HepG2 (cell line): ENCODE results near the gene PSMB1. TPM values are rescaled to one million over a fixed set of nuclear protein-coding genes. Genes with fewer than 3 reads are reported as not detected.

Source experiments
- ATAC-seq: fragments of 200-7000 bp; cut with Tn5 transposase; 3 replicates; pipeline ENCODE4 v1.9.1; 2020; ENCODE audit warnings: mild to moderate bottlenecking, moderate library complexity
- BruUV-seq: library from RNA; stranded (reverse); fragments of 400-500 nt; replicated peaks from 2 replicates; lab custom pipeline; 2021; lab: Mats Ljungman, UMichigan
- CTCF ChIA-PET: fragments of 300-600 bp; formaldehyde crosslinking; extraction: SDS; loops from one replicate; lab custom pipeline; 2021; ENCODE audit warnings: low total read pairs, inconsistent platforms, low intra/inter-chr PET ratio; lab: Yijun Ruan, JAX
- POLR2A ChIA-PET: fragments of 350-600 bp; sonication (Branson Sonifier 250); formaldehyde crosslinking; loops from one replicate; lab custom pipeline; 2020; ENCODE audit warnings: antibody characterized with exemption, inconsistent platforms; lab: Yijun Ruan, JAX
- DNase-seq: peaks from one replicate; pipeline ENCODE4 v3.0.0-alpha.2; 2015; ENCODE audit warnings: low spot score
- FAIRE-seq: peaks from 3 replicates; lab custom pipeline; 2011; peaks lifted over from hg19 to GRCh38; lab: Jason Lieb, UNC
- H2AFZ ChIP-seq: one replicate; pipeline ENCODE4 v1.6.1; 2011; ENCODE audit warnings: low read length, inconsistent platforms
- H3K27ac ChIP-seq: fragments of 300-600 bp; 3 replicates; pipeline ENCODE4 v1.8.0; 2011; ENCODE audit warnings: mixed run types, mild to moderate bottlenecking, mixed read lengths, low read length, inconsistent platforms; ENCODE audit not compliant: insufficient read depth; ENCODE audit errors: extremely low read length
- H3K27me3 ChIP-seq, 2 experiments: fragments of 200-600 bp in 1 of 2; 2 replicates in 1 of 2; 3 replicates in 1 of 2; pipeline versions ENCODE4 v1.6.0 to v1.8.0; 2011; ENCODE audit warnings: low read length in 2 of 2, mild to moderate bottlenecking in 2 of 2, moderate library complexity in 2 of 2, inconsistent platforms in 1 of 2; ENCODE audit not compliant: insufficient read depth in 2 of 2, control insufficient read depth in 1 of 2
- H3K36me3 ChIP-seq, 2 experiments: fragments of 200-600 bp in 1 of 2; replicated peaks in 1 of 2; 2 replicates in 1 of 2; 3 replicates in 1 of 2; pipeline versions ENCODE4 v1.5.1 to v1.8.0; 2011; ENCODE audit warnings: low read length in 2 of 2, inconsistent platforms in 1 of 2; ENCODE audit not compliant: insufficient read depth in 2 of 2, control insufficient read depth in 1 of 2
- H3K4me1 ChIP-seq: 2 replicates; pipeline ENCODE4 v1.5.1; 2012; ENCODE audit warnings: low read length, inconsistent platforms; ENCODE audit not compliant: insufficient read depth
- H3K4me2 ChIP-seq: 2 replicates; pipeline ENCODE4 v1.6.0; 2011; ENCODE audit warnings: low read depth, low read length, inconsistent platforms
- H3K4me3 ChIP-seq, 3 experiments: fragments of 200-600 bp in 1 of 3; sonication (generic), shearing (Covaris generic) in 1 of 3; replicated peaks in 1 of 3; 2 replicates each; pipeline ENCODE4 v1.5.1; 2011 to 2016; ENCODE audit warnings: low read length in 3 of 3, inconsistent platforms in 2 of 3, low read depth in 2 of 3, mild to moderate bottlenecking in 2 of 3, control low read depth in 1 of 3, mixed read lengths in 1 of 3; ENCODE audit not compliant: insufficient read depth in 1 of 3
- H3K79me2 ChIP-seq: one replicate; pipeline ENCODE4 v1.6.1; 2011; ENCODE audit warnings: low read length, inconsistent platforms; ENCODE audit not compliant: insufficient read depth
- H3K9ac ChIP-seq: 2 replicates; pipeline ENCODE4 v1.6.0; 2011; ENCODE audit warnings: mild to moderate bottlenecking, low read depth, low read length, inconsistent platforms; ENCODE audit not compliant: insufficient read depth
- H3K9me3 ChIP-seq: 2 replicates; pipeline ENCODE4 v1.5.1; 2012; ENCODE audit warnings: mild to moderate bottlenecking, low read length
- H4K20me1 ChIP-seq: 2 replicates; pipeline ENCODE4 v1.6.0; 2011; ENCODE audit warnings: inconsistent platforms, mild to moderate bottlenecking, low read length, moderate library complexity; ENCODE audit not compliant: insufficient read depth
- AFF4 ChIP-seq: sonication (generic); formaldehyde crosslinking; IDR thresholded peaks from 2 replicates; pipeline ENCODE4 v1.4.0; 2020; ENCODE audit warnings: missing genetic modification reagents
- ATF2 ChIP-seq: sonication (generic); formaldehyde crosslinking; IDR thresholded peaks from 2 replicates; pipeline ENCODE4 v1.4.0; 2020; ENCODE audit warnings: missing genetic modification reagents
- CREB1 ChIP-seq, 2 experiments: fragments of 450-650 bp in 1 of 2; IDR thresholded peaks; 2 replicates each; pipeline ENCODE4 v1.6.1; 2016 to 2017; ENCODE audit warnings: control low read depth in 1 of 2, mild to moderate bottlenecking in 1 of 2, missing compliant biosample characterization in 1 of 2, missing genetic modification characterization in 1 of 2
- JUND ChIP-seq: sonication (generic); formaldehyde crosslinking; IDR thresholded peaks from 2 replicates; pipeline ENCODE4 v1.8.0; 2022; ENCODE audit warnings: mild to moderate bottlenecking, missing genetic modification reagents
- LCORL ChIP-seq, 2 experiments: fragments of 450-650 bp in 1 of 2; sonication (generic) in 1 of 2; formaldehyde crosslinking in 1 of 2; IDR thresholded peaks; 2 replicates each; pipeline versions ENCODE4 v1.5.0 to v1.6.1; 2017 to 2020; ENCODE audit warnings: antibody characterized with exemption in 1 of 2, missing genetic modification reagents in 1 of 2
- PHF21A ChIP-seq: sonication (generic); formaldehyde crosslinking; IDR thresholded peaks from 2 replicates; pipeline ENCODE4 v1.5.0; 2020; ENCODE audit warnings: mild to moderate bottlenecking, missing genetic modification reagents
- RFX3 ChIP-seq: IDR thresholded peaks from 2 replicates; pipeline ENCODE4 v1.6.1; 2016; ENCODE audit warnings: missing biosample characterization, missing genetic modification reagents
- TGIF2 ChIP-seq: IDR thresholded peaks from 2 replicates; pipeline ENCODE4 v1.6.1; 2016; ENCODE audit warnings: control low read depth, missing compliant biosample characterization
- ZHX2 ChIP-seq, 2 experiments: sonication (generic) in 1 of 2; formaldehyde crosslinking in 1 of 2; IDR thresholded peaks; 2 replicates each; pipeline versions ENCODE4 v1.6.1 to v1.9.0; 2014 to 2022; ENCODE audit warnings: antibody characterized with exemption in 1 of 2, borderline replicate concordance in 1 of 2, inconsistent platforms in 1 of 2, low read depth in 1 of 2, missing genetic modification reagents in 1 of 2
- ZUFSP ChIP-seq: sonication (generic); formaldehyde crosslinking; IDR thresholded peaks from 2 replicates; pipeline ENCODE4 v1.9.0; 2021; ENCODE audit warnings: missing genetic modification reagents, mild to moderate bottlenecking, borderline replicate concordance
- WGBS: methylation state at CpG from one replicate; pipeline ENCODE4 v1.1.6; 2017; ENCODE audit warnings: low lambda C conversion rate; 5-methylcytosine and 5-hydroxymethylcytosine counted together
- in situ Hi-C: cut with HindIII; loops from 2 replicates; pipeline ENCODE4 v1.10.0; 2017; ENCODE audit warnings: low pct_unique_long_range_greater_than_20kb; ENCODE audit not compliant: extremely low pct_ligation_motif_present
- intact Hi-C: fragments of 100-400 bp; cut with micrococcal nuclease; formaldehyde crosslinking; loops from one replicate; pipeline ENCODE4 v1.10.0; 2022; ENCODE audit not compliant: unreplicated experiment
- polyA plus RNA-seq, 8 experiments: library from polyadenylated mRNA; depleted of rRNA in 3 of 8; stranded (reverse) in 7 of 8; unstranded in 1 of 8; fragments of >200 nt; fragmentation: Illumina TruSeq in 4 of 8; extraction: Trizol in 4 of 8; gene quantifications; 2 replicates each; pipeline versions ENCODE4 v1.2.1 to v1.2.3, GENCODE V29; 2011 to 2016; ENCODE audit warnings: low read depth in 4 of 8, missing spikeins in 1 of 8, mixed read lengths in 1 of 8; ENCODE audit not compliant: insufficient read depth in 1 of 8
- total RNA-seq, 5 experiments: library from RNA; depleted of rRNA; stranded (reverse); fragments of >200 nt; fragmentation: Illumina TruSeq; extraction: Trizol; gene quantifications; 2 replicates each; pipeline ENCODE4 v1.2.3, GENCODE V29; 2016; ENCODE audit warnings: low read depth in 1 of 5

PSMB1 gene
- total and polyA plus RNA-seq, 2 of the 13 experiments (the other 11 are each of a cell fraction or from before 2014, with no cell fraction given): 528 to 592 TPM

GRCh38 chr6:170487707-170488329 lies 65.3 kb downstream of the PSMB1 start:
- H3K4me1 ChIP-seq: no peaks in the 10 kb centered on the region
- 42% methylated on average over 4 of the region's 4 CpGs for WGBS
- no peak overlapping the region for H3K9ac ChIP-seq
- H4K20me1 ChIP-seq: no peaks in the 10 kb centered on the region
- POLR2A ChIA-PET: no interaction called here
- H3K27me3 ChIP-seq: peaks cover 0 to 25% of the 10 kb centered on the region in 2 experiments; a peak in 1 of 5 replicates
- no peak overlapping the region for H2AFZ ChIP-seq
- in situ Hi-C loops: no loop called here
- DNase-seq: no peak
- no TSS peak for BruUV-seq
- TF ChIP-seq JUND (CRISPR knock-in tag) (no peak), ZUFSP (CRISPR knock-in tag) (no peak), LCORL (IDR thresholded peaks at IDR 0.05) (no peak), LCORL (CRISPR knock-in tag; IDR thresholded peaks at IDR 0.05) (no peak), AFF4 (CRISPR knock-in tag) (no peak), ATF2 (CRISPR knock-in tag) (no peak), RFX3 (CRISPR knock-in tag) (no peak), CREB1 (IDR thresholded peaks at IDR 0.05) (no peak), CREB1 (CRISPR knock-in tag; IDR thresholded peaks at IDR 0.05) (no peak), PHF21A (CRISPR knock-in tag) (no peak), ZHX2 (IDR thresholded peaks at IDR 0.05; ENCODE audit: low read depth) (no peak), ZHX2 (CRISPR knock-in tag; IDR thresholded peaks at IDR 0.05; ENCODE audit: borderline replicate concordance) (no peak), TGIF2 (CRISPR knock-in tag) (no peak)
- TF ChIP-seq, all 625 proteins: peak for 0
- no peaks in the 10 kb centered on the region for H3K9me3 ChIP-seq
- CTCF ChIA-PET: no interaction called here
- no peak overlapping the region for H3K4me3 ChIP-seq
- intact Hi-C loops: no loop called here
- H3K36me3 ChIP-seq: no peaks in the 10 kb centered on the region
- no peak overlapping the region for H3K27ac ChIP-seq
- FAIRE-seq: no peak
- H3K79me2 ChIP-seq: no peaks in the 10 kb centered on the region
- no peak overlapping the region for H3K4me2 ChIP-seq
- no peak for ATAC-seq
